ENCODE data around the gene CCL4. TPM values are rescaled to one million over a fixed set of nuclear protein-coding genes. Genes with fewer than 3 reads are reported as not detected.

The CCL4 gene
- not detected in 5 replicates for total RNA-seq (2022; extraction: Qiagen RNA extraction; ENCODE audit: low read depth)

DNA sequence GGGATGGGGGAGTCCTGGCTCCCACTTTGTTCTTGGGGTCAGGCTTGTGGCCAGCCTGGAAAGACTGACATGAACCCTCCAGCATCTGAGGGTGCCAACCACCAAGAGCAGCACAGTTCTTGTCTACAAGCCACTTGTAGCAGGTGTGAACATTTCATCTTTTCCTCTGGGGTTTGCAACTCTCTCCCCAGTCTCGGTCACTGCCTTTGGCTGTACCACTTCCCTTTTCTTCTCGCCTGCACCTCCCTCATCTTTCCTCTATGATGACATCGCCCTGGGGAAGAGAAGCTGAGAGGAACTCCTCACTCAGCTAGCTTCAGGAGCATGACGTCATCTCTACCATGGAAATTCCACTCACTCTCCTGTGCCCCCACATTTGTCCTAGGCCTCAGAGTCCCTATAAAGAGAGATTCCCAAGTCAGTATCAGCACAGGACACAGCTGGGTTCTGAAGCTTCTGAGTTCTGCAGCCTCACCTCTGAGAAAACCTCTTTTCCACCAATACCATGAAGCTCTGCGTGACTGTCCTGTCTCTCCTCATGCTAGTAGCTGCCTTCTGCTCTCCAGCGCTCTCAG lies at the start of gene CCL4:
Gene CCL4 (plus strand): TSS at position 427 of the 575 bp plus-strand sequence. CDS start 79 bp downstream, at position 506.

DNA sequence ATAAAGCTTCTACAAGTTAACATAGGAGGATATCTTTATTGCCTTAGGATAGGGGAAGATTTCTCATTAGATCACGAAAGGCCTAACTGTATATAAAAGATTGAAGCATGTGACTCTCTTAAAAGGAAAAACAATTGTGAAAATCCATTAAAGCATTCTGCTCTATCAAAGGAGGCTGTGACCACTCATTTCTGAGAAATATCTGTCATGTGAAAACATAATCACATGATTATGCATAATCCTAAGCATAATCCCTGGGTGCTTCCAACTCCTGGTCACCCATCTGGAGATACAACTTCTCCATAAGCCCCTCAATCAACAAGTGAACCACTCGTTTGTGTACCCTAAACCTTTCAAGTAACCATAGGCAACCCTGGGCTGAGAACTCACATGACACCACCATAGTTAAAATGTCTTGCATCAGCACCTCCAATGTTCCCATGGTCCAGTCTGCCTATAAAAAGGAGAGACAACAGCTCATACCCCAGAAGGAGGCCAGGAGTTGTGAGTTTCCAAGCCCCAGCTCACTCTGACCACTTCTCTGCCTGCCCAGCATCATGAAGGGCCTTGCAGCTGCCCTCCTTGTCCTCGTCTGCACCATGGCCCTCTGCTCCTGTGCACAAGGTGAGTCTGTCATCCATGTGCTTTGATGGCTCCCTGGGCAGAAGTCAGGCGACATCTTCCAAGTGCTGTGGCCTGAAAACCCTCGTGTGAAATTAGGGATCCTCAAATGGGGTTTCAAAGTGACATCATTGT lies 39.7 kb upstream of the CCL4 start, which contains the start of gene CCL18:
Gene CCL18 (plus strand): TSS at position 487 of the 756 bp plus-strand sequence. CDS start 71 bp downstream, at position 558.

GRCh38 chr17:36089888-36090836 lies 13.5 kb upstream of the CCL4 start, which contains the start of gene CCL3:
Gene CCL3 (minus strand): TSS chr17:36090143. CDS start chr17:36090058, 85 bp downstream.

Other genes starting within 250 kb of the CCL4 start
- not detected in 5 replicates for gene HEATR9, start 234.9 kb upstream of the CCL4 start, total RNA-seq (2022; extraction: Qiagen RNA extraction; ENCODE audit: low read depth)
- 1.6 to 2.1 TPM (median 1.6 TPM) in 5 replicates for gene CCL5, start 223.5 kb upstream of the CCL4 start, total RNA-seq (2022; extraction: Qiagen RNA extraction; ENCODE audit: low read depth)
- 2.1 to 4.0 TPM (median 3.1 TPM) in 5 replicates for gene RDM1, start 173.1 kb upstream of the CCL4 start, total RNA-seq (2022; extraction: Qiagen RNA extraction; ENCODE audit: low read depth)
- gene LYZL6, start 160.1 kb upstream of the CCL4 start, total RNA-seq (2022; extraction: Qiagen RNA extraction; ENCODE audit: low read depth) = not detected in 5 replicates
- gene CCL16, start 122.3 kb upstream of the CCL4 start, total RNA-seq (2022; extraction: Qiagen RNA extraction; ENCODE audit: low read depth) = not detected in 5 replicates
- gene CCL14, start 117.1 kb upstream of the CCL4 start, total RNA-seq (2022; extraction: Qiagen RNA extraction; ENCODE audit: low read depth) = not detected in 5 replicates
- 0.09 TPM in 1 of 5 replicates, not detected in the others for gene CCL15, start 102.3 kb upstream of the CCL4 start, total RNA-seq (2022; extraction: Qiagen RNA extraction; ENCODE audit: low read depth)
- gene CCL23, start 85.9 kb upstream of the CCL4 start, total RNA-seq (2022; extraction: Qiagen RNA extraction; ENCODE audit: low read depth) = not detected in 5 replicates
- gene CCL18, start 39.6 kb upstream of the CCL4 start, total RNA-seq (2022; extraction: Qiagen RNA extraction; ENCODE audit: low read depth) = not detected in 5 replicates
- not detected in 5 replicates for gene CCL3, start 13.7 kb upstream of the CCL4 start, total RNA-seq (2022; extraction: Qiagen RNA extraction; ENCODE audit: low read depth)
- gene TBC1D3B, start 72.8 kb downstream of the CCL4 start, total RNA-seq (2022; extraction: Qiagen RNA extraction; ENCODE audit: low read depth) = 2.1 to 3.7 TPM (median 3.4 TPM) in 5 replicates
- gene CCL3L1, start 92.9 kb downstream of the CCL4 start, total RNA-seq (2022; extraction: Qiagen RNA extraction; ENCODE audit: low read depth) = not detected in 5 replicates
- not detected in 5 replicates for gene CCL4L2, start 107.2 kb downstream of the CCL4 start, total RNA-seq (2022; extraction: Qiagen RNA extraction; ENCODE audit: low read depth)
- 0.19 to 0.46 TPM (median 0.29 TPM) in 5 replicates for gene TBC1D3I, start 160.7 kb downstream of the CCL4 start, total RNA-seq (2022; extraction: Qiagen RNA extraction; ENCODE audit: low read depth)
- gene TBC1D3G, start 220.1 kb downstream of the CCL4 start, total RNA-seq (2022; extraction: Qiagen RNA extraction; ENCODE audit: low read depth) = not detected in 5 replicates